GM13977 (cell line): ENCODE measurements around the gene ZNF536.

Experiments used
- DNase-seq: peaks from one replicate; pipeline ENCODE4 v3.0.0; 2012; ENCODE audit warnings: low spot score
- CTCF ChIP-seq: IDR thresholded peaks from 2 replicates; pipeline ENCODE4 v1.5.1; 2012; ENCODE audit warnings: mild to moderate bottlenecking, control low read depth; ENCODE audit not compliant: insufficient read depth; ENCODE audit errors: extremely low read depth, missing control alignments
- in situ Hi-C: fragments of 300-500 bp; cut with MboI; formaldehyde crosslinking; loops from one replicate; pipeline ENCODE4 v1.12.0; 2022; ENCODE audit warnings: low sequenced_read_pairs, low pct_unique_long_range_greater_than_20kb, mixed read lengths, inconsistent platforms; ENCODE audit not compliant: unreplicated experiment

Gene ZNF536

GRCh38 chr19:30369833-30370232 lies 2.4 kb upstream of the ZNF536 start:
- no peak for TF ChIP-seq CTCF
- no peak for DNase-seq
- in situ Hi-C loops: no loop called here

GRCh38 chr19:30371161-30371836 lies 885 bp upstream of the ZNF536 start:
- no peak for TF ChIP-seq CTCF
- no peak for DNase-seq
- in situ Hi-C loops: no loop called here

- DNase-seq: no peak
- no peak for TF ChIP-seq CTCF
- in situ Hi-C loops: no loop called here
Observed at GRCh38 chr19:30373593-30373992, 1.4 kb downstream of the ZNF536 start.

GRCh38 chr19:30374539-30374864 lies 2.3 kb downstream of the ZNF536 start:
- no peak for DNase-seq
- no peak for TF ChIP-seq CTCF
- in situ Hi-C loops: no loop called here

GRCh38 chr19:30374865-30375552 lies 2.8 kb downstream of the ZNF536 start:
- in situ Hi-C loops: no loop called here
- TF ChIP-seq CTCF: no peak
- DNase-seq: no peak

- in situ Hi-C loops: no loop called here
- TF ChIP-seq CTCF: no peak
- DNase-seq: no peak
Observed at GRCh38 chr19:30375553-30376031, 3.4 kb downstream of the ZNF536 start.
